ENCODE results near the gene EDN2.

The EDN2 gene

DNA sequence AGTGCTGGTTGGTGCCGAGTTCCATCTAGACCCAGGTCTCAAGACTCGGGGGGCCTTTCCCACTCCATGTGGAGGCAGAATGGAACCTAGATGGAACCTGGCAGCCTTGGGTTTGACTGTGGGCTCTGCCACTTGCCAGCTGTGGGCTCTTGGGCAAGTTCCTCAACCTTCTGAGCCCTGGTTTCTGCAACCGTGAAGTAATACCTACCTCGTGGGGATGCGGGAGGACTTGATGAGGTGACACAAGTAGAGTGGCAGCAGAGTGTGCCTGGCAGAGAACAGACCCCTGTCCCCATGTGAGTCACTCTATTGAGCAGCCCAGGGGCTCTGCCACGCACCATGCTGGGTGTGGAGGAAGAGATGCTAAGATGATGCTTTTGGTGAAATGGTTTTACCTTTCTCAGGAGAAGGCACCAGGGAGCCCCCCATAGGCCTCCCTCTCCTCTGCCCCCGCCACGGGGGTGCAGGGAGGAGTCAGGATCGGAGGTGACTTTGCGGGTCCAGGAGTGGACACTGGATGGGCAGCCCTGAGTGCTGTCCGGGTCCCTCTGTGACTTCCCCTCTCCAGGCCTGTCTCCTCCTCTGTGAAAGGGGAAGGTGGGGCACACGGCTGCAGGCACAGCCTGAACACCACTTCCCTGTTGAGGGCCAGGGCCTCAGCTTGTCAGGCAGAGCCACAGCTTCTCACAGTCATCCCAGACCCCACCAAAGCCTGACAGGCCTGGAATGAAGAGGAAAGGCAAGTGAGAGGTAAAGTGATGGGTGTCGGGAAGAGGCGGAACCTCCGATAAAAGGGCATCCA, 36.7 kb upstream of the EDN2 start:
- in situ Hi-C loops (cut with HindIII; ENCODE audit: low pct_ligation_motif_present, low pct_unique_long_range_greater_than_20kb, low sequenced_read_pairs) = no loop called here
- no peak for DNase-seq

GRCh38 chr1:41519667-41520066, 35.2 kb upstream of the EDN2 start:
- no peak for DNase-seq
- in situ Hi-C loops (cut with HindIII; ENCODE audit: low pct_ligation_motif_present, low pct_unique_long_range_greater_than_20kb, low sequenced_read_pairs) = no loop called here

- in situ Hi-C loops (cut with HindIII; ENCODE audit: low pct_ligation_motif_present, low pct_unique_long_range_greater_than_20kb, low sequenced_read_pairs) = no loop called here
- no peak for DNase-seq
Observed at GRCh38 chr1:41518471-41518870, 34.0 kb upstream of the EDN2 start.

GRCh38 chr1:41517062-41517438, 32.6 kb upstream of the EDN2 start:
- in situ Hi-C loops (cut with HindIII; ENCODE audit: low pct_ligation_motif_present, low pct_unique_long_range_greater_than_20kb, low sequenced_read_pairs) = no loop called here
- DNase-seq = no peak

- peak; percentile 81 for DNase-seq
- in situ Hi-C loops (cut with HindIII; ENCODE audit: low pct_ligation_motif_present, low pct_unique_long_range_greater_than_20kb, low sequenced_read_pairs) = no loop called here
Observed at GRCh38 chr1:41516168-41517061, 31.9 kb upstream of the EDN2 start.

- no peak for DNase-seq
Observed at GRCh38 chr1:41515778-41516167, 31.3 kb upstream of the EDN2 start.

GRCh38 chr1:41515131-41515678, 30.7 kb upstream of the EDN2 start:
- in situ Hi-C loops (cut with HindIII; ENCODE audit: low pct_ligation_motif_present, low pct_unique_long_range_greater_than_20kb, low sequenced_read_pairs) = no loop called here
- no peak for DNase-seq

More at GRCh38 chr1:41515778-41516167, 31.3 kb upstream of the EDN2 start:
- in situ Hi-C loops (cut with HindIII; ENCODE audit: low pct_ligation_motif_present, low pct_unique_long_range_greater_than_20kb, low sequenced_read_pairs) = no loop called here

GRCh38 chr1:41514381-41514780, 29.9 kb upstream of the EDN2 start:
- no peak for DNase-seq
- in situ Hi-C loops (cut with HindIII; ENCODE audit: low pct_ligation_motif_present, low pct_unique_long_range_greater_than_20kb, low sequenced_read_pairs) = no loop called here

DNA sequence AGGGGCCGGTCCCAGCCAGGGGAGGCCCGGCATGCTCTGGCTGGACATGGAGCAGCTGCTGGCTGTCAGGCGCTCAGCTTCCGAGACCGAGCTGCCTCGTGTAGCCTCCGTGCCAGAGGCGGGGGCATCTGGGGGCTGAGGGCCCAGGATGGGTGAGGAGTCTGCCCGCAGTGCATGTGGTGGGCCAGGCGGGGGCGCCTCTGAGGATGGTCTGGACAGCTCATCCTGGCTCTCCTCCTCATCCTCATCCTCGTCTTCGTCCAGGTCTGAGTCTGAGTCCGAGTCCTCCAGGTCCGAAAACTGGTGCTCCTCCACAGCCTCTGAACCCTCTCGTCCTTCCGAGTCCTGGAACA, 28.9 kb upstream of the EDN2 start:
- DNase-seq = no peak
- in situ Hi-C loops (cut with HindIII; ENCODE audit: low pct_ligation_motif_present, low pct_unique_long_range_greater_than_20kb, low sequenced_read_pairs) = no loop called here

GRCh38 chr1:41512701-41513382, 28.4 kb upstream of the EDN2 start:
- DNase-seq = no peak
- in situ Hi-C loops (cut with HindIII; ENCODE audit: low pct_ligation_motif_present, low pct_unique_long_range_greater_than_20kb, low sequenced_read_pairs) = no loop called here

DNA sequence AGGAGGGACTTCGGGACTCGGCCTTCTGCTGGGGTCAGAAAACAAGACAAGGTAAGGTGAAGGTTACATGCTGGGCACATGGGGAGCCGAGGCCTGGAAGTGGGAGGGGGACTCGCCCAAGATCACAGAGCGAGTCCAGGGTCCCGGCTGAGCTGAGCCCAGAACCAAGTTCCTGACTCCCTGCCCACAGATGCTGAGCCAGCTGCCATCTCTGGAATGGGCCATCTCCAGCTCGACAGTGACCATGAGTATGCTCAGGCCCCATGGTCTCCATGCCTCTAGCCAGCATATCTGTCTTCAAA, 26.7 kb upstream of the EDN2 start:
- no peak for DNase-seq
- in situ Hi-C loops (cut with HindIII; ENCODE audit: low pct_ligation_motif_present, low pct_unique_long_range_greater_than_20kb, low sequenced_read_pairs) = no loop called here

DNA sequence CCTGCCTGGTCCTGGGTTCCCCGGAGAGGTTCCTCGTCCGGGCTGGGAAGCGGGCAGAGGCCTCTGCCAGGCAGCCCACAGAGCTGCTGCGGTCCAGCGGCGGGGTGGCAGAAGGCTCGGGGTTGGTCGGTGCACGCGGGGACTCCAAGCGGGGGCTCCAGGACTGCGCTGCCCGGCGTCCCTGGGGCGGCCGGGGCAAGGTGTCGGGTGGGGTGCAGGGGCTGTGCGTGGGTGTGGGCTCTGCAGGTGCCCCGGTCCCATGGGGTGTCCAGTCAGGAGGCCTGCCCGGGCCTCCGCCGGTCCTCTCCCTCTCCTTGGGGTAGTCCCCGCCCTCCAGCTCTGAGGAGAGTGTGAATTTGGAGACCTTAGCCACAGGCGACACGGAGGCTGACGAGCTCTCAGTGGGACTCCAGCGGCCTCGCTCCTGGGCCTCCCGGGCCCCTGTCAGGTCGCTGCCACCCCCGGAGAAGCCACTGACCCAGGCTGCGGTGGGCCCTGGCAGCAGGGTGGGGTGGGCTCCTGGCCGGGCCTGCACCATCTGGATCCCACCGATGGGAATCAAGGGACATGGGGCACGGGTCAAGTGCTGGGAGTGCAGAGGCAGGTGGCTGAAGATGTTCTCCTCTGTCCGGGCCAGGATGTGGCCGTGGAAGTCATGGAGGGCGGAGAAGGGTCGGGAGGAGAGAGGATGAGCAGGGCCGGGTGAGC, 26.2 kb upstream of the EDN2 start:
- in situ Hi-C loops (cut with HindIII; ENCODE audit: low pct_ligation_motif_present, low pct_unique_long_range_greater_than_20kb, low sequenced_read_pairs) = no loop called here
- no peak for DNase-seq

- in situ Hi-C loops (cut with HindIII; ENCODE audit: low pct_ligation_motif_present, low pct_unique_long_range_greater_than_20kb, low sequenced_read_pairs) = no loop called here
- DNase-seq = no peak
Observed at GRCh38 chr1:41509270-41509671, 24.8 kb upstream of the EDN2 start.

DNA sequence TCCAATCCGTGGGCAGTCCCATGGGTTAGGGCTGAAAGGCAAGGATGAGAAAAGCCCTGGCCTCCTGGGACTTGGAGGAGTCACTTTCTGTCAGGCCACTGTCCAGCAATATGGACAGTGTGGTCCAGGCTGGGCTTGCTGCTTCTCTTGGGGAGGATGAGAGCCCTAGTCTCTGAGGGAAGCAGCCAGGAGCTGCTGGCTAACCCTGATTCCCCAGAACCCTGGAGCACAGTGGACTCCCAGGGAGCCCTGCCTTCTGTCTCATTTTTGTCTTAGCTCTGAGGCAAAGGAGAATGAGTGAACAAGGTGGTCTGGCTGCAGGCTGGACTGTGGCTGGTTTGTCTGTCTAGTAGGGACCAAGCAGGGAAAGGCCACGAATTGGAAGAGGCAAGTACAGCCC, 23.8 kb upstream of the EDN2 start:
- DNase-seq = no peak
- in situ Hi-C loops (cut with HindIII; ENCODE audit: low pct_ligation_motif_present, low pct_unique_long_range_greater_than_20kb, low sequenced_read_pairs) = no loop called here

- no peak for DNase-seq
- in situ Hi-C loops (cut with HindIII; ENCODE audit: low pct_ligation_motif_present, low pct_unique_long_range_greater_than_20kb, low sequenced_read_pairs) = no loop called here
Observed at GRCh38 chr1:41507836-41508235, 23.4 kb upstream of the EDN2 start.

DNA sequence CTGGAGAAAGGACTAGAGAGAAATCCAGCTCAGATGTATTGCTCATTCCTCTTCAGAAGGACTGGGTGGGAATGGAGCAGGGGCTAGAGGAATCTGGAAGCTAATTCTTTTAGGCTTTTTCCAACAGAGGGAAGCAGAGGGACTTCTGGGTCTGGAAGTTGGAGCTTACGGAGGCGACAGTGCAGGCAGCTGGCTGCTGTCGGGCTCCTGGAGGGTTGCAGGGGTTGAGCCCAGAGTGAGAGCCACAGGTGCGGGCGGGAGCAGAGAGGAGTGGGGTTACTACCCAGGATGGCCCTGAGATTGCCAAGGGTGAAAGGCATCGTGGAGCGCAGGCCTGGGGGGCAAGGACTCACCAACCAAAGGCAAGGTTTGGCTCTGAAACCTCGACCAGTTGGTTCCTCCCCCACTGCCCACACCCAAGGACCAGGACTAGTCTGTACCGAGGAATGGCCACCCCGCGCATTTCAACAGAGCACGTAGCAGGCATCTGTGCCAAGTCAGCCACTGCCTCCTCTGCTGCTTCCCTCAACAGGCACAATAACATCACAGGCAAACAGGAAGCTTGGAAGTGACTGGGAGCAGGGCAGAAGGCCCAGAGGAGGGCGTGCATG, 22.7 kb upstream of the EDN2 start:
- DNase-seq = no peak
- in situ Hi-C loops (cut with HindIII; ENCODE audit: low pct_ligation_motif_present, low pct_unique_long_range_greater_than_20kb, low sequenced_read_pairs) = no loop called here

- in situ Hi-C loops (cut with HindIII; ENCODE audit: low pct_ligation_motif_present, low pct_unique_long_range_greater_than_20kb, low sequenced_read_pairs) = no loop called here
- DNase-seq = peak; percentile 22
Observed at GRCh38 chr1:41504114-41505035, 19.9 kb upstream of the EDN2 start.

All from ACHN (cell line).